ENCODE measurements around the gene TCAF1.

The TCAF1 gene

DNA sequence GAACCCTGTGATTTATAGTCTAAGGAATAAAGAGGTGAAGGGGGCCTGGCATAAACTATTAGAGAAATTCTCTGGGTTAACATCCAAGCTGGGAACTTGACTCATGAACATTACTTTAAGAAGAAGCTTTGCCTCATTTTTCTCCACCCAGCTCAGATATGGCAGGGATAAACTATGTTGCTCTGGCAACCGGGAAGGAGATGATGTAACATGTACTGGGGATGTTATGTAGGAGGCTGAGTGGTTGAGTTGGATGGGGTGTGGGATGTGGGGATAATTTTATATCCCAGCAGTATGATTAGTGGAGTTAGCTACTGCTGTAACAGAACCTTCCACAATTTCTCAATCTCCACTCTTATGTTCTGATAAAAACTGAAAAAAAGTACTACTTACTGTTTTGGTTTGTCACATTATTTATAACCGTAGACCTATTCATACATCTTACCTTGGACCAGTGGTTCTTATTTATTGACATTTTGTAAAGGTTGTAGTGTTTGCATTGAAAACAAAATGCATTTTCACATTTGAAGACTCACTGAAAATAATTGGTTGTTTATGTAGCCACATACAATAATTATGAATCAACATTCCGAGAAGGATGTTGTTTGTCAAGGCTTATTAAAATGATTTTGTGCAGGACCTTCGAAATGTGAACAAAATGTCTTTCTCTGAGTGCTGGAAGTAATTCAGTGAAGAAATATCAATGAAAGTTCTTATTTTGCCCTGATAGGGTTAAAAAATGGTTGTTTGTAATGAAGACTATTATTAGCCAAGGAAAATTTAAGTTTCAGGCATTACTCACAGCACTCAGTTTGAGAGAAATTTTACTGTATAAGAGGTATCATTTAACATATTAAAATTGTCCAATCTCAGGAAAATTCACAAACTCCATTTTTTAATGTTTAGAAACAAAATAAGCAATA is 34.4 kb upstream of the TCAF1 start:
- TF ChIP-seq CEBPB (IDR thresholded peaks at IDR 0.05), result no peak
- TF ChIP-seq, protein P1, sequence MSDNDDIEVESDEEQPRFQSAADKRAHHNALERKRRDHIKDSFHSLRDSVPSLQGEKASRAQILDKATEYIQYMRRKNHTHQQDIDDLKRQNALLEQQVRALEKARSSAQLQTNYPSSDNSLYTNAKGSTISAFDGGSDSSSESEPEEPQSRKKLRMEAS (IDR thresholded peaks at IDR 0.05), result no peak
- TF ChIP-seq ZBTB7A (IDR thresholded peaks at IDR 0.05; ENCODE audit: low read depth), result no peak
- TF ChIP-seq, protein P2, sequence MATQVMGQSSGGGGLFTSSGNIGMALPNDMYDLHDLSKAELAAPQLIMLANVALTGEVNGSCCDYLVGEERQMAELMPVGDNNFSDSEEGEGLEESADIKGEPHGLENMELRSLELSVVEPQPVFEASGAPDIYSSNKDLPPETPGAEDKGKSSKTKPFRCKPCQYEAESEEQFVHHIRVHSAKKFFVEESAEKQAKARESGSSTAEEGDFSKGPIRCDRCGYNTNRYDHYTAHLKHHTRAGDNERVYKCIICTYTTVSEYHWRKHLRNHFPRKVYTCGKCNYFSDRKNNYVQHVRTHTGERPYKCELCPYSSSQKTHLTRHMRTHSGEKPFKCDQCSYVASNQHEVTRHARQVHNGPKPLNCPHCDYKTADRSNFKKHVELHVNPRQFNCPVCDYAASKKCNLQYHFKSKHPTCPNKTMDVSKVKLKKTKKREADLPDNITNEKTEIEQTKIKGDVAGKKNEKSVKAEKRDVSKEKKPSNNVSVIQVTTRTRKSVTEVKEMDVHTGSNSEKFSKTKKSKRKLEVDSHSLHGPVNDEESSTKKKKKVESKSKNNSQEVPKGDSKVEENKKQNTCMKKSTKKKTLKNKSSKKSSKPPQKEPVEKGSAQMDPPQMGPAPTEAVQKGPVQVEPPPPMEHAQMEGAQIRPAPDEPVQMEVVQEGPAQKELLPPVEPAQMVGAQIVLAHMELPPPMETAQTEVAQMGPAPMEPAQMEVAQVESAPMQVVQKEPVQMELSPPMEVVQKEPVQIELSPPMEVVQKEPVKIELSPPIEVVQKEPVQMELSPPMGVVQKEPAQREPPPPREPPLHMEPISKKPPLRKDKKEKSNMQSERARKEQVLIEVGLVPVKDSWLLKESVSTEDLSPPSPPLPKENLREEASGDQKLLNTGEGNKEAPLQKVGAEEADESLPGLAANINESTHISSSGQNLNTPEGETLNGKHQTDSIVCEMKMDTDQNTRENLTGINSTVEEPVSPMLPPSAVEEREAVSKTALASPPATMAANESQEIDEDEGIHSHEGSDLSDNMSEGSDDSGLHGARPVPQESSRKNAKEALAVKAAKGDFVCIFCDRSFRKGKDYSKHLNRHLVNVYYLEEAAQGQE (IDR thresholded peaks at IDR 0.05; ENCODE audit: low read depth), result no peak
- no peak for TF ChIP-seq RAD21 (IDR thresholded peaks at IDR 0.05; ENCODE audit: low read depth)
- TF ChIP-seq TAF1 (IDR thresholded peaks at IDR 0.05; ENCODE audit: low read depth), result no peak
- TF ChIP-seq, protein P3, sequence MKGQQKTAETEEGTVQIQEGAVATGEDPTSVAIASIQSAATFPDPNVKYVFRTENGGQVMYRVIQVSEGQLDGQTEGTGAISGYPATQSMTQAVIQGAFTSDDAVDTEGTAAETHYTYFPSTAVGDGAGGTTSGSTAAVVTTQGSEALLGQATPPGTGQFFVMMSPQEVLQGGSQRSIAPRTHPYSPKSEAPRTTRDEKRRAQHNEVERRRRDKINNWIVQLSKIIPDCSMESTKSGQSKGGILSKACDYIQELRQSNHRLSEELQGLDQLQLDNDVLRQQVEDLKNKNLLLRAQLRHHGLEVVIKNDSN (IDR thresholded peaks at IDR 0.05), result no peak
- no peak for TF ChIP-seq EP300 (IDR thresholded peaks at IDR 0.05; ENCODE audit: borderline replicate concordance)
- TF ChIP-seq TCF12 (IDR thresholded peaks at IDR 0.05; ENCODE audit: low read depth), result no peak

DNA sequence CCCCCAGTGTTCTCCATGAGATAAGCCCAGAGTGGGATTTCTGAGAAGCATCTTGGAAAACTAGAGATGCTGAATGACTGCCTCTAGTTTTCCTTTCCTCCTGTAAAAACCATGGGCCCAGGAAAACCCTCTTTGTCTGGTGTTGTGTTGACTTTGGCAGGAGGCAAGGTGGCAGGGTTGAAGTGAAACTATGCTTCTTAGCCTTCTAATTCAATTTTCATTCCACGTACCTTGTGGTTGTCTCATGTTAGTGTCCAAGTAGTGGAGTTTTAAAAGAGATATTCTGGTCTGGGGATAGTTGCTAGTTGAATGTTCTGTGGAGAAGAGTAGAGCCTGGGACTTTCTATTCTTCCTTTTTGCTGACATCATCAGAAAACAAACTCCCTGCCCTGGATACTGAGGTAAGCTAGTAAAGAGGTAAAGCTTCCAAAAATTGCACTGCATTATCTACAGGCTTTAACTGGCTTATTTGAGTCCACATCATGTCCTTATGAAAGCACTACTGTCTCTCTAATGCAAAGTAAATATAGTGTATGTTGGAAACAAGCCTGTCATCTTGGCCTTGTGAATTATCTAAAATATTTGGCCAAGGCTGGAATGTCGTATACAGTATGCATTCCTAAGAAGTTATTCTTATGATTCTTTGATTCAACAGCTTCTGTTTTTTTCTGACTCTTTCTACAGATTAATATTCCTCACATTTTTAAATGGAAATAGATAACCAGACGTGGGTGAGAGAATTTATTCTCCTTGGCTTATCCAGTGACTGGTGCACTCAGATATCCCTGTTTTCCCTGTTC is 32.8 kb upstream of the TCAF1 start, which contains the start of gene OR2F2:
Gene OR2F2 (plus strand): TSS at position 708 of the 800 bp plus-strand sequence. CDS start 0 bp downstream, at position 708.
- TF ChIP-seq EP300 (IDR thresholded peaks at IDR 0.05; ENCODE audit: borderline replicate concordance) (no peak), TAF1 (IDR thresholded peaks at IDR 0.05; ENCODE audit: low read depth) (no peak), NFIC (IDR thresholded peaks at IDR 0.05) (no peak), FOXM1 (IDR thresholded peaks at IDR 0.05; ENCODE audit: borderline replicate concordance, low read depth) (no peak), TCF12 (IDR thresholded peaks at IDR 0.05; ENCODE audit: low read depth) (no peak), EGR1 (IDR thresholded peaks at IDR 0.05) (no peak), YY1 (IDR thresholded peaks at IDR 0.05; ENCODE audit: low read depth) (no peak), RAD21 (IDR thresholded peaks at IDR 0.05; ENCODE audit: low read depth) (no peak), ZBTB7A (IDR thresholded peaks at IDR 0.05; ENCODE audit: low read depth) (no peak), TEAD4 (IDR thresholded peaks at IDR 0.05) (no peak)
- TF ChIP-seq, protein P1 (IDR thresholded peaks at IDR 0.05), result no peak
- TF ChIP-seq, protein P2 (IDR thresholded peaks at IDR 0.05; ENCODE audit: low read depth), result no peak
- TF ChIP-seq, protein P3 (IDR thresholded peaks at IDR 0.05), result no peak

DNA sequence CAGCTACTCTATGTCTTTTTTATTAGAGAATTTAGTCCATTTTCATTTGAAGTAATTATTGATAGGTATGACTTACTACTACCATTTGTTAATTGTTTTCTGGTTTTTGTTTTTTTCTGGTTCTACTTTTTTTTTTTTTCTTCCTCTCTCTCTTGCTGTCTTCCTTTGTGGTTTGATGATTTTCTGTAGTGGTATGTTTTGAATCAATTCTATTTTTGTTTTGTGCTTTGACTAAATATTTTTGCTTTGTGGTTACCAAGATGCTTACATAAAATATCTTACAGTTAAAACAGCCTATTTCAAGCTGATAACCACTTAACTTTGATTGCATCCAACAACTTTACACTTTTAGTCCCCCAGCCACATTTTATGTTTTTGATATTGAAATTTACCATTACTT is 29.8 kb upstream of the TCAF1 start:
- no peak for TF ChIP-seq CREB1 (IDR thresholded peaks at IDR 0.05; ENCODE audit: low read depth)
- no peak for TF ChIP-seq TAF1 (IDR thresholded peaks at IDR 0.05; ENCODE audit: low read depth)
- TF ChIP-seq YY1 (IDR thresholded peaks at IDR 0.05; ENCODE audit: low read depth), result no peak
- TF ChIP-seq TCF12 (IDR thresholded peaks at IDR 0.05; ENCODE audit: low read depth), result no peak
- TF ChIP-seq RAD21 (IDR thresholded peaks at IDR 0.05; ENCODE audit: low read depth), result no peak
- TF ChIP-seq, protein P3 (IDR thresholded peaks at IDR 0.05), result no peak
- TF ChIP-seq EP300 (IDR thresholded peaks at IDR 0.05; ENCODE audit: borderline replicate concordance), result no peak
- no peak for TF ChIP-seq ZBTB7A (IDR thresholded peaks at IDR 0.05; ENCODE audit: low read depth)
- no peak for TF ChIP-seq NFIC (IDR thresholded peaks at IDR 0.05)
- TF ChIP-seq FOXM1 (IDR thresholded peaks at IDR 0.05; ENCODE audit: borderline replicate concordance, low read depth), result no peak
- TF ChIP-seq, protein P2 (IDR thresholded peaks at IDR 0.05; ENCODE audit: low read depth), result no peak

Data from Ishikawa (cell line).